G401.6 (cell line): ENCODE results near the gene GPR155.

Experiments used
- FAIRE-seq: peaks from 2 replicates; lab custom pipeline; 2012; peaks lifted over from hg19 to GRCh38; lab: Jason Lieb, UNC

The GPR155 gene, protein sequence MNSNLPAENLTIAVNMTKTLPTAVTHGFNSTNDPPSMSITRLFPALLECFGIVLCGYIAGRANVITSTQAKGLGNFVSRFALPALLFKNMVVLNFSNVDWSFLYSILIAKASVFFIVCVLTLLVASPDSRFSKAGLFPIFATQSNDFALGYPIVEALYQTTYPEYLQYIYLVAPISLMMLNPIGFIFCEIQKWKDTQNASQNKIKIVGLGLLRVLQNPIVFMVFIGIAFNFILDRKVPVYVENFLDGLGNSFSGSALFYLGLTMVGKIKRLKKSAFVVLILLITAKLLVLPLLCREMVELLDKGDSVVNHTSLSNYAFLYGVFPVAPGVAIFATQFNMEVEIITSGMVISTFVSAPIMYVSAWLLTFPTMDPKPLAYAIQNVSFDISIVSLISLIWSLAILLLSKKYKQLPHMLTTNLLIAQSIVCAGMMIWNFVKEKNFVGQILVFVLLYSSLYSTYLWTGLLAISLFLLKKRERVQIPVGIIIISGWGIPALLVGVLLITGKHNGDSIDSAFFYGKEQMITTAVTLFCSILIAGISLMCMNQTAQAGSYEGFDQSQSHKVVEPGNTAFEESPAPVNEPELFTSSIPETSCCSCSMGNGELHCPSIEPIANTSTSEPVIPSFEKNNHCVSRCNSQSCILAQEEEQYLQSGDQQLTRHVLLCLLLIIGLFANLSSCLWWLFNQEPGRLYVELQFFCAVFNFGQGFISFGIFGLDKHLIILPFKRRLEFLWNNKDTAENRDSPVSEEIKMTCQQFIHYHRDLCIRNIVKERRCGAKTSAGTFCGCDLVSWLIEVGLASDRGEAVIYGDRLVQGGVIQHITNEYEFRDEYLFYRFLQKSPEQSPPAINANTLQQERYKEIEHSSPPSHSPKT

GRCh38 chr2:174486563-174487107 is at the start of gene GPR155:
GPR155 (minus strand) TSS chr2:174487029; CDS start chr2:174481956, 5,073 bp downstream.
- FAIRE-seq, result no peak

DNA sequence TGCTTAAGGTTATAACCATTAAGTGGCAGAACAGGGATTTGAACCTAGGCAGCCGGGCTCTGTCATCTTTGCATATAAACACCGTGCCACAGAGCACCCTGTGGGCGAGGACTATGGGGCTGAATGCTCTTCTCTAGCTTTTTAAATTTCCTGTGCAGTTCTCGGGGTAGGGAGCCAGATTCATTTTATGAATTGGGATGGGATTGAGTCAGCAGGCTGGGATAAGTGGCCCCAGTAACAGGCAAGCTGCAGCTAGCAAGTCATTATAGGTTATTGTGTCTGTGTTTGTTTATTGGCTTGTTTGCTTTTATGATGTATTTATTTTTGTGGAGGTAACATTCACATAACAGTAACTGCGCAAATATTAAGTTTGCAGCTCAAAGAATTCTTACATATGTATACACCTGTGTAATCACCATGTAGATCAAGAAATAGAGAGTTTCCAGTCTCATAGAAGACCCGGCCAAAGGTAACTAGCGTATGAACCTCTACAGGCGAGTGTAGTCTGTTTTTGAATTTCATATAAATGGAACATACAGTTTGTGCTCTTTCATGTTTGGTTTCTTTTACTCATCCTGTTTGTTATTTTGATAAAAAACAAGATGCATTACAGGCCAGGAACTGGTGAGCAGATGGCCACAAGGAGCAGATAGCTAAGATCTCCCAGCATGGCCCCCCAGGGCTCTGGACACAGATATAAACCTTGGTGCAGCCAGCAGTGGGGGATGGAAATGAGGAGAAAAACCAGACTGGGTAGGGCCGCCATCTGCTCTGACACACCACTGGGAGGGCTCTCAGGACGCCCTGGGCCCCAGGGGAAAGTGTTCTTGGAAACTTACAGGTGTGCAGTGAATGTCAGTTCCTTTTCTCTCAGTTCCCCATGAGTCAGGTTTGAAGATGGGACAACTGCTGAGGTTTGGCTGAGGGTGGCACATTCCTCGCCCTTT is 49.2 kb upstream of the GPR155 start:
- no peak for FAIRE-seq

- no peak for FAIRE-seq
Observed at GRCh38 chr2:174535083-174535482, 48.3 kb upstream of the GPR155 start.

GRCh38 chr2:174529916-174530315 is 43.1 kb upstream of the GPR155 start:
- FAIRE-seq, result no peak

GRCh38 chr2:174527959-174528358 is 41.1 kb upstream of the GPR155 start:
- FAIRE-seq, result no peak

DNA sequence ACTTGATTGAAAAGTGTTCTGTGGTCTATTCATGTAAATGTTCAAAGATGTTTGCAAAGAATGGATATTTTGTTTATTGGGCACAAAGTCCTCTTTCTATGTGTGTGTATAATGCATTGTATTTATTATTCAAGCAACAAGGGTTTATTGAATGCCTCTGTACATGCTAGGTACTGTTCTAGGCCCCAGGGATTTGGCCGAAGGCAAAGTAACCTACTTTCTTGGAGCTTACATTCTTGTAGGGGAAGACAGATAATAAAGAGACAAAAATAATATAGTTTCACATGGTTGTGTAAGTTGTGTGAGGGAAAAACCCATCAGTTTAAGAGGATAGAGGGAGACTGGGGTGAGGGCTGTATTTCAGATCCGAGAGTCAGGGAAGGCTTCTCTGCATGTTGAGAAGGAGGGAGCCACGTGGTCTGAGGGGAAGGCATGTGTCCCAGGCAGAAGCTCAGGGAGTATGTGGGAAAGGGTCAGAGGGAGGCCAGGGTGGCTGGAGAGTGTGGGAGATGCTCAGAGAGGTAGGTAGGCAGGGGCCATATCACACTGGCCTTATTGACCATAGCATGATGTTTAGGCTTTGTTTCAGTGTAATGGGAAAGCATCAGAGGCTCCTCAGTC is 40.4 kb upstream of the GPR155 start:
- FAIRE-seq, result no peak

DNA sequence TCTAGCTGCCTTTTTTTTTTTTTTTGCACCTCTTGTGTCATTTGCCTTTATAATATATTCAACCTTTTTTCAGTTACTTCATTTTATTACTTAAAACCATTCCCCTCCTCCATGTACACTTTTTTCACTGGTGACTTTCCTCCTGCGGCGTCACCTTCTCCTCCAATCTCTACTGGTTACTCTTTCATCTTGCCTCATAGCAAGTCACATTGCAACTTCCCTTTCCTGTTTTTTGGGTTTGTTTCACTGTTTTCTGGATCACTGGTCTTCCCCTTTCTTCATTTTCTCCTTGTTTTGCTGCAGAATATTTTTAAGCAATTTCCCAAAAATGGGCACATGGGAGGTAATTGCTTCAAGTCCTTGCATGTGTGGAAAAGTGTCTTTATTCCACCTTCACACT is 37.7 kb upstream of the GPR155 start:
- FAIRE-seq, result no peak

DNA sequence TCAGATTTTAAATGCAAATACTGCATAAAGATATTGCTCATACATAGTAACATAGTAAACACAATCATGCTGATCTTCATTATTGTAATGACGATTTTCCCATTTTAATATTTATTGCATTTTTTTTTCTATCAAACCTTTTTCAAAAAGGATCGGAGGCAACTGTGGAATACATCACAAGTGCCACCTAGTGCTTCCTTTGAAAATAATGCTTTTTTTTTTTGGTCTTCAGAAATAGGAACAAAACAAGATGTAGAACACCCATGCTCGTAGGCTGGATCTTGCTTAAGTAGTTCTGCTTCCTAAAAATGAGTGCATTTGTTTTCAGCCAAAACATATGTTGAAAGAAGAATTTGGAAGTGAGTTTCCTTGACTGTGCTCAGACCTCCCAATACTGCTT is 35.7 kb upstream of the GPR155 start:
- no peak for FAIRE-seq

GRCh38 chr2:174518395-174518794 is 31.6 kb upstream of the GPR155 start:
- FAIRE-seq, result no peak

GRCh38 chr2:174516501-174517378 is 29.9 kb upstream of the GPR155 start:
- no peak for FAIRE-seq

- FAIRE-seq, result no peak
Observed at GRCh38 chr2:174512345-174512744, 25.5 kb upstream of the GPR155 start.

DNA sequence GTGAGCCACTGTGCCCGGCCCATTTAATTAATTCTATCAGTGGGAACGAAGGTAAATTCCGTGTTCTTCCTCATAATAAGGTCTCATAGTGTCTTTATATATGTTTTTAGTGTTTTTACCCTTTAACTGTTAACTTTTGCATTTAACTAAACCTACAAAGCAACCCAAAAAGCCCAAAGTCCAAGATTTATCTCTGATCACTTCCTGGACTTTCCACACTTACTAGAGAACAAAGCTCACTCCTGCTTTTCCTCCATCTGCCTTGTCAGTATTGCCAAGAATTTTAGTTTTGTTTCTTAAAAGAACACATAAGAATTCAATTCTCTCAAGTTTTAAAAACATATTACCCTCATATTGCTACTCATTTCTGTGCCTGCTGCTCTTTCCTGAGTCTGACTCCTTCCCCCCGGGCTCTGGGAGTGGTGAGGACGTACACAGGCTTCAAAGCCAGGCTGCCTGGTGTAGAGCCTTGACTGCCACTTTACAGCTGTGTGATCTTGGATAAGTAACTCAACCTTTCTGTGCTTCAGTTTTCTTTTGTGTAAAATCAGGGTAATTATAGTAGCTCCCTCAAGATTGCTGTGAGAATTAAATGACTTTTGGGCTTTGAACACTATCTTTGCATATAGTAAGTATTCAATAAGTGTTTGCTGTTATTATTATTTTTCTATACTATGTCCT is 24.9 kb upstream of the GPR155 start:
- FAIRE-seq, result no peak

GRCh38 chr2:174510583-174511189 is 23.9 kb upstream of the GPR155 start:
- no peak for FAIRE-seq

GRCh38 chr2:174503161-174503809 is 16.5 kb upstream of the GPR155 start:
- no peak for FAIRE-seq

DNA sequence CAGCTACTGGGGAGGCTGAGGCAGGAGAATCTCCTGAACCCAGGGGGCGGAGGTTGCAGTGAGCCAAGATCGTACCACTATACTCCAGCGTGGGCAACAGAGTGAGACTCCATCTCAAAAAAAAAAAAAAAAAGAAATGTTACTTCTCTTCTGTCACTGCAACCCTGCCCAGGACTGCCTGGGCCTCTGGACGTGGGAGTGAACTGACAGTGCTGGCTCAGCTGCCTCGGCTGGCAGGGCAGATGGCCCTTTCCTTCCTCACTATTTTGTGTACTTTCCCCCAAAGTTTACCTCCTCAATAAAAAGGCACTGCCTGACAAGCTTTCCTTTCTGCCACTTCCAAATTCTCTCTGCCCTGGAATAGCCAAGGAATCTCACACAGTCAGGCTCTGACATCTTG is 12.5 kb upstream of the GPR155 start:
- FAIRE-seq, result no peak

DNA sequence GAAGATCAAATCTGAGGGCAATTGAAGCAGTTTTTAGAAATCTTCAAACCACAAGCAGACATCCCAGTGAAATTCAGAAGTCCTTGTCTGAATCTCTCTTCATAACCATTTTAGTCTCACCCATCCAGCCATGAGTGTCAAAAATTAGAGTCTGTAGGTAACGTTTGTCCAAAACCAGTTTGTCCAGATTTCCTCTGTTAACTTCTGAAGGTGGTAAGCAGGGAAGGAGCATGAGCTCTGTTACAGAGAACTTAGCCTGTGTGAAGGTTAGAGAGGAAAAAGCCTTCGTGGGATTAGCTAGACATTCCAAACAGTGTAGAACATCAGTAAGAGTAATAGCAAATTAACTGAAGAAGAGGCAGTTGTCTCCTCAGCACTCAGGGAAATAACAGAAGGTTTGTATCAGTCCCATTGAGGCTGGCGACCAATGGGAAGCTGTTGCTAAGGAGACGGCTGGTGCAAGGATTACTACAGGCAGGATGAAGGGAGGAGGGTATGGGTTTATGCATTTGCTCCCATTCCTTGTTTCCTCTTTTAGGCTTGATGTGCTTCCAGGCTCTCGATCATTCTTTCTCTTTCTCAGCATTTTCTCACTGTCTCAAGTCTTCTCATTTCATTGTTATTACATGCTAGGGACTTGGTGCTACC is 8.7 kb upstream of the GPR155 start:
- FAIRE-seq, result no peak

GRCh38 chr2:174493549-174494331 is 6.9 kb upstream of the GPR155 start:
- no peak for FAIRE-seq
